WTC11 (cell line): ENCODE measurements around the gene PHIP. TPM values are rescaled to one million over a fixed set of nuclear protein-coding genes. Genes with fewer than 3 reads are reported as not detected.

Source experiments
- ATAC-seq: fragments of 200-7000 bp; cut with Tn5 transposase; 2 replicates; pipeline ENCODE4 v1.10.0; 2021; ENCODE audit warnings: mild to moderate bottlenecking, moderate library complexity
- CTCF ChIA-PET: fragments of 300-600 bp; sonication (Branson Sonifier 250); formaldehyde crosslinking; loops from one replicate; lab custom pipeline; 2021; ENCODE audit warnings: antibody characterized with exemption; lab: Charles Lee
- POLR2A ChIA-PET: fragments of 350-600 bp; sonication (Branson Sonifier 250); formaldehyde crosslinking; loops from one replicate; lab custom pipeline; 2021; ENCODE audit warnings: antibody characterized with exemption; lab: Charles Lee
- DNase-seq: peaks from one replicate; pipeline ENCODE4 v3.0.0; 2021; ENCODE audit warnings: low spot score
- H3K27ac Mint-ChIP-seq: 2 replicates; pipeline ENCODE4 v1.8.0; 2021; ENCODE audit warnings: mixed read lengths
- H3K27me3 Mint-ChIP-seq: 2 replicates; pipeline ENCODE4 v1.8.0; 2021; ENCODE audit warnings: low read depth, mild to moderate bottlenecking, moderate library complexity, mixed read lengths
- H3K36me3 Mint-ChIP-seq: 2 replicates; pipeline ENCODE4 v1.8.0; 2021; ENCODE audit warnings: mixed read lengths
- H3K4me1 Mint-ChIP-seq: 2 replicates; pipeline ENCODE4 v1.8.0; 2022; ENCODE audit warnings: mixed read lengths
- H3K4me3 Mint-ChIP-seq: 2 replicates; pipeline ENCODE4 v1.8.0; 2021; ENCODE audit warnings: mild to moderate bottlenecking, moderate library complexity, mixed read lengths
- H3K9me3 Mint-ChIP-seq: 2 replicates; pipeline ENCODE4 v1.8.0; 2021; ENCODE audit warnings: mixed read lengths
- CBFB ChIP-seq: sonication (generic); formaldehyde crosslinking; IDR thresholded peaks from 2 replicates; pipeline ENCODE4 v1.8.1; 2022; ENCODE audit warnings: mild to moderate bottlenecking, low read depth, missing genetic modification reagents
- EMX1 ChIP-seq: fragments of 250-450 bp; sonication (Bioruptor Pico); IDR thresholded peaks from 2 replicates; pipeline ENCODE4 v1.8.0; 2021; ENCODE audit warnings: mild to moderate bottlenecking
- ESRRA ChIP-seq: sonication (generic); formaldehyde crosslinking; IDR thresholded peaks from 2 replicates; pipeline ENCODE4 v1.8.1; 2022; ENCODE audit warnings: mild to moderate bottlenecking, missing genetic modification reagents, borderline replicate concordance
- FOXP1 ChIP-seq: sonication (generic); formaldehyde crosslinking; IDR thresholded peaks from 2 replicates; pipeline ENCODE4 v1.8.0; 2022; ENCODE audit warnings: missing genetic modification reagents, mild to moderate bottlenecking, moderate library complexity, borderline replicate concordance
- GRHL2 ChIP-seq: fragments of 250-450 bp; sonication (Bioruptor Pico); IDR thresholded peaks from 2 replicates; pipeline ENCODE4 v1.8.0; 2022; ENCODE audit warnings: mild to moderate bottlenecking, moderate library complexity; ENCODE audit not compliant: insufficient replicate concordance, severe bottlenecking
- IRF2 ChIP-seq: sonication (generic); formaldehyde crosslinking; IDR thresholded peaks from 2 replicates; pipeline ENCODE4 v1.8.0; 2022; ENCODE audit warnings: low read depth, missing genetic modification reagents, borderline replicate concordance
- MXD4 ChIP-seq: fragments of 250-450 bp; sonication (Bioruptor Pico); IDR thresholded peaks from 2 replicates; pipeline ENCODE4 v1.8.0; 2021; ENCODE audit warnings: mild to moderate bottlenecking, moderate library complexity, borderline replicate concordance
- MYBL2 ChIP-seq: sonication (generic); formaldehyde crosslinking; IDR thresholded peaks from 2 replicates; pipeline ENCODE4 v1.8.1; 2023; ENCODE audit warnings: mild to moderate bottlenecking, moderate library complexity, missing genetic modification reagents
- NR3C1 ChIP-seq: sonication (generic); formaldehyde crosslinking; conservative IDR thresholded peaks from 2 replicates; pipeline ENCODE4 v1.8.1; 2023; ENCODE audit warnings: low read depth, mild to moderate bottlenecking, missing genetic modification reagents
- PREB ChIP-seq: sonication (generic); formaldehyde crosslinking; IDR thresholded peaks from 2 replicates; pipeline ENCODE4 v1.8.1; 2022; ENCODE audit warnings: mild to moderate bottlenecking, missing genetic modification reagents, moderate library complexity, borderline replicate concordance
- PRRX2 ChIP-seq: fragments of 250-450 bp; sonication (Bioruptor Pico); IDR thresholded peaks from 2 replicates; pipeline ENCODE4 v1.8.0; 2021; ENCODE audit warnings: mild to moderate bottlenecking
- ZNF138 ChIP-seq: sonication (generic); formaldehyde crosslinking; conservative IDR thresholded peaks from 2 replicates; pipeline ENCODE4 v1.8.1; 2022; ENCODE audit warnings: mild to moderate bottlenecking, moderate library complexity, missing genetic modification reagents
- ZNF219 ChIP-seq: sonication (generic); formaldehyde crosslinking; IDR thresholded peaks from 2 replicates; pipeline ENCODE4 v1.8.0; 2023; ENCODE audit warnings: missing genetic modification reagents, mild to moderate bottlenecking, borderline replicate concordance
- ZNF232 ChIP-seq: sonication (generic); formaldehyde crosslinking; IDR thresholded peaks from 2 replicates; pipeline ENCODE4 v1.8.0; 2022; ENCODE audit warnings: mild to moderate bottlenecking, missing genetic modification reagents
- ZNF317 ChIP-seq: sonication (generic); formaldehyde crosslinking; IDR thresholded peaks from 2 replicates; pipeline ENCODE4 v1.8.1; 2023; ENCODE audit warnings: low read depth, mild to moderate bottlenecking, moderate library complexity, missing genetic modification reagents, borderline replicate concordance
- ZNF416 ChIP-seq: fragments of 250-450 bp; sonication (Bioruptor Pico); IDR thresholded peaks from 2 replicates; pipeline ENCODE4 v1.9.0; 2021; ENCODE audit warnings: mild to moderate bottlenecking, inconsistent platforms
- ZNF532 ChIP-seq: fragments of 250-450 bp; sonication (Bioruptor Pico); IDR thresholded peaks from 2 replicates; pipeline ENCODE4 v1.9.0; 2021; ENCODE audit warnings: mild to moderate bottlenecking, borderline replicate concordance
- total RNA-seq: library from RNA; stranded (reverse); gene quantifications from 3 replicates; pipeline ENCODE4 v1.2.3, GENCODE V29; 2021
- TF ChIP-seq, protein P1 (sequence below): sonication (generic); formaldehyde crosslinking; IDR thresholded peaks from 2 replicates; pipeline ENCODE4 v1.8.0; 2022; ENCODE audit warnings: missing genetic modification reagents
- TF ChIP-seq, protein P2 (sequence below): sonication (generic); formaldehyde crosslinking; IDR thresholded peaks from 2 replicates; pipeline ENCODE4 v1.8.0; 2023; ENCODE audit warnings: mild to moderate bottlenecking, missing genetic modification reagents
- TF ChIP-seq, protein P3 (sequence below): fragments of 250-450 bp; sonication (Bioruptor Pico); IDR thresholded peaks from 2 replicates; pipeline ENCODE4 v1.9.0; 2021; ENCODE audit warnings: mild to moderate bottlenecking
- TF ChIP-seq, protein P4 (sequence below): sonication (generic); formaldehyde crosslinking; IDR thresholded peaks from 2 replicates; pipeline ENCODE4 v1.8.0; 2022; ENCODE audit warnings: mild to moderate bottlenecking, missing genetic modification reagents

Gene PHIP
- total RNA-seq, 1 experiment from 2014 or later: 45.6 TPM

DNA sequence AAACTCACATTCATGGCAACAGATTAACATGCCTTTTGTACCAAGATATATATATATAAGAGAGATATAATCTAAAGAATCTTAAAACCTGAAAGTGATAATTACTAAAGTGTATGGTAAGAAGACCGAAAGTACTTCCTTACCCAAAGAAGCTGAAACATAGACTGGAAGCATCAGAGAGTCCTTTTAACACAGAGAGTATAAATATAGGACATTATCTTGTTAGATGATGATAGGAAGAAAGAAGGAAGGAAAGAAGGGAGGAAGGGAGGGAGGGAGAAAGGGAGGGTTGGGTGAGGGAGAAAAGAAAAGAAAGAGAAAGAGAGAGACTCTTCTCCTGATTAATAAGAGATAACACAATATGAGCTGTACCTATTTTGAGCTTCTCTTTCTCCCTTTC lies 68.2 kb downstream of the PHIP start (continued):
- TF ChIP-seq ZNF532 (no peak), ESRRA (CRISPR knock-in tag) (no peak), EMX1 (no peak), ZNF416 (CRISPR knock-in tag) (no peak), ZNF317 (CRISPR knock-in tag) (no peak), ZNF232 (no peak), PREB (no peak), ZNF219 (CRISPR knock-in tag) (no peak), IRF2 (CRISPR knock-in tag) (no peak)
- TF ChIP-seq, protein P1, sequence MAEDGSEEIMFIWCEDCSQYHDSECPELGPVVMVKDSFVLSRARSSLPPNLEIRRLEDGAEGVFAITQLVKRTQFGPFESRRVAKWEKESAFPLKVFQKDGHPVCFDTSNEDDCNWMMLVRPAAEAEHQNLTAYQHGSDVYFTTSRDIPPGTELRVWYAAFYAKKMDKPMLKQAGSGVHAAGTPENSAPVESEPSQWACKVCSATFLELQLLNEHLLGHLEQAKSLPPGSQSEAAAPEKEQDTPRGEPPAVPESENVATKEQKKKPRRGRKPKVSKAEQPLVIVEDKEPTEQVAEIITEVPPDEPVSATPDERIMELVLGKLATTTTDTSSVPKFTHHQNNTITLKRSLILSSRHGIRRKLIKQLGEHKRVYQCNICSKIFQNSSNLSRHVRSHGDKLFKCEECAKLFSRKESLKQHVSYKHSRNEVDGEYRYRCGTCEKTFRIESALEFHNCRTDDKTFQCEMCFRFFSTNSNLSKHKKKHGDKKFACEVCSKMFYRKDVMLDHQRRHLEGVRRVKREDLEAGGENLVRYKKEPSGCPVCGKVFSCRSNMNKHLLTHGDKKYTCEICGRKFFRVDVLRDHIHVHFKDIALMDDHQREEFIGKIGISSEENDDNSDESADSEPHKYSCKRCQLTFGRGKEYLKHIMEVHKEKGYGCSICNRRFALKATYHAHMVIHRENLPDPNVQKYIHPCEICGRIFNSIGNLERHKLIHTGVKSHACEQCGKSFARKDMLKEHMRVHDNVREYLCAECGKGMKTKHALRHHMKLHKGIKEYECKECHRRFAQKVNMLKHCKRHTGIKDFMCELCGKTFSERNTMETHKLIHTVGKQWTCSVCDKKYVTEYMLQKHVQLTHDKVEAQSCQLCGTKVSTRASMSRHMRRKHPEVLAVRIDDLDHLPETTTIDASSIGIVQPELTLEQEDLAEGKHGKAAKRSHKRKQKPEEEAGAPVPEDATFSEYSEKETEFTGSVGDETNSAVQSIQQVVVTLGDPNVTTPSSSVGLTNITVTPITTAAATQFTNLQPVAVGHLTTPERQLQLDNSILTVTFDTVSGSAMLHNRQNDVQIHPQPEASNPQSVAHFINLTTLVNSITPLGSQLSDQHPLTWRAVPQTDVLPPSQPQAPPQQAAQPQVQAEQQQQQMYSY: no peak
- TF ChIP-seq, protein P2, sequence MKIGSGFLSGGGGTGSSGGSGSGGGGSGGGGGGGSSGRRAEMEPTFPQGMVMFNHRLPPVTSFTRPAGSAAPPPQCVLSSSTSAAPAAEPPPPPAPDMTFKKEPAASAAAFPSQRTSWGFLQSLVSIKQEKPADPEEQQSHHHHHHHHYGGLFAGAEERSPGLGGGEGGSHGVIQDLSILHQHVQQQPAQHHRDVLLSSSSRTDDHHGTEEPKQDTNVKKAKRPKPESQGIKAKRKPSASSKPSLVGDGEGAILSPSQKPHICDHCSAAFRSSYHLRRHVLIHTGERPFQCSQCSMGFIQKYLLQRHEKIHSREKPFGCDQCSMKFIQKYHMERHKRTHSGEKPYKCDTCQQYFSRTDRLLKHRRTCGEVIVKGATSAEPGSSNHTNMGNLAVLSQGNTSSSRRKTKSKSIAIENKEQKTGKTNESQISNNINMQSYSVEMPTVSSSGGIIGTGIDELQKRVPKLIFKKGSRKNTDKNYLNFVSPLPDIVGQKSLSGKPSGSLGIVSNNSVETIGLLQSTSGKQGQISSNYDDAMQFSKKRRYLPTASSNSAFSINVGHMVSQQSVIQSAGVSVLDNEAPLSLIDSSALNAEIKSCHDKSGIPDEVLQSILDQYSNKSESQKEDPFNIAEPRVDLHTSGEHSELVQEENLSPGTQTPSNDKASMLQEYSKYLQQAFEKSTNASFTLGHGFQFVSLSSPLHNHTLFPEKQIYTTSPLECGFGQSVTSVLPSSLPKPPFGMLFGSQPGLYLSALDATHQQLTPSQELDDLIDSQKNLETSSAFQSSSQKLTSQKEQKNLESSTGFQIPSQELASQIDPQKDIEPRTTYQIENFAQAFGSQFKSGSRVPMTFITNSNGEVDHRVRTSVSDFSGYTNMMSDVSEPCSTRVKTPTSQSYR (CRISPR knock-in tag): no peak
- TF ChIP-seq, protein P3, sequence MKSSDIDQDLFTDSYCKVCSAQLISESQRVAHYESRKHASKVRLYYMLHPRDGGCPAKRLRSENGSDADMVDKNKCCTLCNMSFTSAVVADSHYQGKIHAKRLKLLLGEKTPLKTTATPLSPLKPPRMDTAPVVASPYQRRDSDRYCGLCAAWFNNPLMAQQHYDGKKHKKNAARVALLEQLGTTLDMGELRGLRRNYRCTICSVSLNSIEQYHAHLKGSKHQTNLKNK: no peak

GRCh38 chr6:79005497-79005896 lies 72.6 kb downstream of the PHIP start:
- no peak overlapping the region for H3K27ac Mint-ChIP-seq
- DNase-seq (no peak), ATAC-seq (no peak)
- CTCF ChIA-PET: no interaction called here
- POLR2A ChIA-PET: no interaction called here
- H3K4me1 Mint-ChIP-seq: no peaks in the 10 kb centered on the region
- peaks cover 43% of the 10 kb centered on the region for H3K36me3 Mint-ChIP-seq
- no peak overlapping the region for H3K4me3 Mint-ChIP-seq
- no peaks in the 10 kb centered on the region for H3K9me3 Mint-ChIP-seq
- TF ChIP-seq PREB: no peak
- TF ChIP-seq MYBL2 (CRISPR knock-in tag): no peak
- no peak for TF ChIP-seq IRF2 (CRISPR knock-in tag)
- no peak for TF ChIP-seq PRRX2 (CRISPR knock-in tag)
- TF ChIP-seq ZNF138: no peak
- TF ChIP-seq, protein P4, sequence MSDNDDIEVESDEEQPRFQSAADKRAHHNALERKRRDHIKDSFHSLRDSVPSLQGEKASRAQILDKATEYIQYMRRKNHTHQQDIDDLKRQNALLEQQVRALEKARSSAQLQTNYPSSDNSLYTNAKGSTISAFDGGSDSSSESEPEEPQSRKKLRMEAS (CRISPR knock-in tag): no peak
- TF ChIP-seq ZNF416 (CRISPR knock-in tag): no peak
- TF ChIP-seq NR3C1 (CRISPR knock-in tag): no peak
- no peak for TF ChIP-seq MXD4 (CRISPR knock-in tag)
- TF ChIP-seq FOXP1 (CRISPR knock-in tag): no peak
- no peak for TF ChIP-seq CBFB
- TF ChIP-seq GRHL2 (CRISPR knock-in tag): no peak
- no peaks in the 10 kb centered on the region for H3K27me3 Mint-ChIP-seq
